ENCODE data around the gene OPA1.

DNA sequence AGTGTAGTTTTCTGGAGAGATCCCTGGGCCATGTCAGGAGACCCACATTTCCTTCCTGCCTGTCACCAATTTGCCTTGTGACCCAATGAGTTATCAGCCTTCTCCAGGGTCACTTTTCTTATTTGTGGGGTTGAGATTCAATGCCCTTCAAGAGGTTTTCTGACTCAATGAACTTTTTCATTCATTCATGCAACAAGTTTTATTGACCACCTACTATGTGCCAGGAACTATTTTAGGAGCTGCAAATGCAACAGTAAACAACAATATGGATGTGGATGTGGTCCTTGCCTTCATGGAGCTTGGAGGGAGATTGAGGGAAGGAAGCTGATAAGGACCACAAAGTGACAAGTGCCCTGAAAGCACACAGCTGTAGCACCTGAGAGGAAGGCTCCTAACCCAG, 142.8 kb downstream of the OPA1 start:
- TF ChIP-seq, protein P1, sequence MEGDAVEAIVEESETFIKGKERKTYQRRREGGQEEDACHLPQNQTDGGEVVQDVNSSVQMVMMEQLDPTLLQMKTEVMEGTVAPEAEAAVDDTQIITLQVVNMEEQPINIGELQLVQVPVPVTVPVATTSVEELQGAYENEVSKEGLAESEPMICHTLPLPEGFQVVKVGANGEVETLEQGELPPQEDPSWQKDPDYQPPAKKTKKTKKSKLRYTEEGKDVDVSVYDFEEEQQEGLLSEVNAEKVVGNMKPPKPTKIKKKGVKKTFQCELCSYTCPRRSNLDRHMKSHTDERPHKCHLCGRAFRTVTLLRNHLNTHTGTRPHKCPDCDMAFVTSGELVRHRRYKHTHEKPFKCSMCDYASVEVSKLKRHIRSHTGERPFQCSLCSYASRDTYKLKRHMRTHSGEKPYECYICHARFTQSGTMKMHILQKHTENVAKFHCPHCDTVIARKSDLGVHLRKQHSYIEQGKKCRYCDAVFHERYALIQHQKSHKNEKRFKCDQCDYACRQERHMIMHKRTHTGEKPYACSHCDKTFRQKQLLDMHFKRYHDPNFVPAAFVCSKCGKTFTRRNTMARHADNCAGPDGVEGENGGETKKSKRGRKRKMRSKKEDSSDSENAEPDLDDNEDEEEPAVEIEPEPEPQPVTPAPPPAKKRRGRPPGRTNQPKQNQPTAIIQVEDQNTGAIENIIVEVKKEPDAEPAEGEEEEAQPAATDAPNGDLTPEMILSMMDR (IDR thresholded peaks at IDR 0.05) = no peak
- TF ChIP-seq POLR2A (IDR thresholded peaks at IDR 0.05) (no peak), POLR2AphosphoS5 (IDR thresholded peaks at IDR 0.05) (no peak)
